Measurements from ENCODE around the gene PAFAH1B1. TPM values are rescaled to one million over a fixed set of nuclear protein-coding genes. Genes with fewer than 3 reads are reported as not detected.
A peak's percentile ranks its signal among the peaks of the same experiment; 100 is the strongest.

The PAFAH1B1 gene
- total RNA-seq, 4 donors from 2014 or later = 86.5 to 119 (median 102) TPM

DNA sequence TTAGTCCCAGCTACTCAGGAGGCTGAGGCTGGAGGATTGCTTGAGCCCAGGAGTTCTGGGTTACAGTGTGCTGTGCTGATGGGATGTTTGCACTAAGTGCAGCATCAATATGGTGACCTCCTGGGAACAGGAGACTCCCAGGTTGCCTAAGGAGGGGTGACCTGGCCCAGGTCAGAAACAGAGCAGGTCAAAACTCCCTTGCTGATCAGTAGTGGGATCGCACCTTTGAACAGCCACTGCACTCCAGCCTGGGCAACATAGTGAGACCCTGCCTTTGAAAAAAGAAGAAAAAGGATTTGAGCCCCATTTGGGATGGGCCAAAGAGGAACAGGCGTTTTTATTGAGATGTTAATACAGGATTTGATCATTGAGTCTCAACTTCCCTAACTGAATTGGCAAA, 87.5 kb downstream of the PAFAH1B1 start:
- intact Hi-C loops (cut with DNase I) = loop anchor here (10.0 kb wide), 1 partner anchor 166 kb away; the partner anchor contains the start of gene METTL16
- Histone ChIP-seq H3K27ac (replicated peaks in 1 of 4) (no peak overlapping the region), H3K9me3 (no peaks in the 10 kb centered on the region), H3K27me3 (no peaks in the 10 kb centered on the region), H3K4me3 (no peak overlapping the region), H3K4me1 (peaks cover 0 to 15% (median 12%) of the 10 kb centered on the region in 4 donors), H3K36me3 (peaks cover 41 to 87% (median 74%) of the 10 kb centered on the region in 4 donors)
- TF ChIP-seq POLR2AphosphoS5 (IDR thresholded peaks at IDR 0.05) = no peak
- no peak for TF ChIP-seq POLR2A (IDR thresholded peaks at IDR 0.05; ENCODE audit: low read depth)
- DNase-seq (ENCODE audit: extremely low spot score) = no peak
- WGBS = 100% methylated on average over 2 of the region's 2 CpGs

- Histone ChIP-seq H3K27me3 (no peaks in the 10 kb centered on the region), H3K36me3 (peaks cover 37 to 80% (median 68%) of the 10 kb centered on the region in 4 donors), H3K27ac (replicated peaks in 1 of 4) (no peak overlapping the region), H3K9me3 (no peaks in the 10 kb centered on the region), H3K4me3 (no peak overlapping the region), H3K4me1 (peaks cover 5 to 22% (median 19%) of the 10 kb centered on the region in 4 donors)
- intact Hi-C loops (cut with DNase I) = loop anchor here (10.0 kb wide), 1 partner anchor 167 kb away; the partner anchor contains the start of gene METTL16
- 86% methylated on average over 7 of the region's 7 CpGs for WGBS
- no peak for DNase-seq (ENCODE audit: extremely low spot score)
- TF ChIP-seq POLR2A (IDR thresholded peaks at IDR 0.05; ENCODE audit: low read depth) (no peak), POLR2AphosphoS5 (IDR thresholded peaks at IDR 0.05) (no peak), EP300 (IDR thresholded peaks at IDR 0.05) (no peak)
- TF ChIP-seq, protein P1, sequence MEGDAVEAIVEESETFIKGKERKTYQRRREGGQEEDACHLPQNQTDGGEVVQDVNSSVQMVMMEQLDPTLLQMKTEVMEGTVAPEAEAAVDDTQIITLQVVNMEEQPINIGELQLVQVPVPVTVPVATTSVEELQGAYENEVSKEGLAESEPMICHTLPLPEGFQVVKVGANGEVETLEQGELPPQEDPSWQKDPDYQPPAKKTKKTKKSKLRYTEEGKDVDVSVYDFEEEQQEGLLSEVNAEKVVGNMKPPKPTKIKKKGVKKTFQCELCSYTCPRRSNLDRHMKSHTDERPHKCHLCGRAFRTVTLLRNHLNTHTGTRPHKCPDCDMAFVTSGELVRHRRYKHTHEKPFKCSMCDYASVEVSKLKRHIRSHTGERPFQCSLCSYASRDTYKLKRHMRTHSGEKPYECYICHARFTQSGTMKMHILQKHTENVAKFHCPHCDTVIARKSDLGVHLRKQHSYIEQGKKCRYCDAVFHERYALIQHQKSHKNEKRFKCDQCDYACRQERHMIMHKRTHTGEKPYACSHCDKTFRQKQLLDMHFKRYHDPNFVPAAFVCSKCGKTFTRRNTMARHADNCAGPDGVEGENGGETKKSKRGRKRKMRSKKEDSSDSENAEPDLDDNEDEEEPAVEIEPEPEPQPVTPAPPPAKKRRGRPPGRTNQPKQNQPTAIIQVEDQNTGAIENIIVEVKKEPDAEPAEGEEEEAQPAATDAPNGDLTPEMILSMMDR (IDR thresholded peaks at IDR 0.05) = no peak
Measured at GRCh38 chr17:2681650-2682049, 88.2 kb downstream of the PAFAH1B1 start.

DNA sequence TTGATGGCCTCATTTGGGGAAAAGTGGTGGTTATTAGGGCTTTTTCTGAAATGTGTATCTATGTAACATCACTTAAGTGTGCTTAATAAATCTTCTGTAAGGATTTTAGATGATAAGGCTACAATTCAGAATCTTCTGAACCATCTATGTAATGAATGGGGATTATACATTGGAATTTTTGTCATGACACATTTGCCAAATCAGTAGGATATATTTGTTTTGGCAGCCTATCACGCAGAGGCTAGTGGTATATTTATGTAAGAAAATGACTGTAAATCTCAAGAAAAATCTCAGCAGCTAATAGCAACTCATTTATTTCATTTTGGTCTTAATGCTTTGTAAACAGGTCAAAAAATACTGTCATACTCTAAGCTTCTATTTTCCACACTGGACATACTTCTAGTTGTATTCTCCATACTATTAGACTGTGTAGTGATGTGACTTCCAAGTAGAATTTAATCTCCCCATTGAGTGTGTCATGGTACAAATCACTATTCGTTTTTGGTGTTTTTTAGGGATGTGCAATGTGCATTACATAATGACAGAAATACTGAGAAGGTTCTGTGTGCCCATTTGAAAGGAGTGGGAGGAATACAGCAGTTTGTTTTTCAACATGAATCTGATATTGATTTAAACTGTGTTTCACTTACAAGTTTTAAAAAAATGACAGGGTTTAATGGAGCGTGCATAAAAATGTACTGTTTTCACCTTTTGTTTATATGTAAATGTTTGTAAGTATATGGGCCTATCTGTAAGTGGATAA, 88.9 kb downstream of the PAFAH1B1 start:
- TF ChIP-seq POLR2AphosphoS5 (IDR thresholded peaks at IDR 0.05) = no peak
- peaks cover 37 to 73% (median 63%) of the 10 kb centered on the region in 4 donors for H3K36me3 ChIP-seq
- intact Hi-C loops (cut with DNase I) = loop anchor here (10.0 kb wide), 1 partner anchor 168 kb away; the partner anchor contains the start of gene METTL16
- H3K9me3 ChIP-seq = no peaks in the 10 kb centered on the region
- H3K4me1 ChIP-seq = peaks cover 12 to 29% (median 26%) of the 10 kb centered on the region in 4 donors
- no peaks in the 10 kb centered on the region for H3K27me3 ChIP-seq
- DNase-seq (ENCODE audit: extremely low spot score) = no peak
- 65% methylated on average over 3 of the region's 3 CpGs for WGBS
- H3K27ac ChIP-seq (replicated peaks in 1 of 4) = no peak overlapping the region
- no peak overlapping the region for H3K4me3 ChIP-seq

- H3K27ac ChIP-seq (replicated peaks in 1 of 4) = no peak overlapping the region
- intact Hi-C loops (cut with DNase I) = loop anchor here (10.0 kb wide), 1 partner anchor 169 kb away; the partner anchor contains the start of gene METTL16
- WGBS = 59% methylated on average over 8 of the region's 8 CpGs
- no peak overlapping the region for H3K4me3 ChIP-seq
- H3K9me3 ChIP-seq = no peaks in the 10 kb centered on the region
- peak in 1 of 2 donors; percentile 11 for TF ChIP-seq POLR2AphosphoS5 (IDR thresholded peaks at IDR 0.05)
- TF ChIP-seq EP300 (IDR thresholded peaks at IDR 0.05) = no peak
- H3K27me3 ChIP-seq = no peaks in the 10 kb centered on the region
- DNase-seq (ENCODE audit: extremely low spot score) = no peak
- H3K36me3 ChIP-seq = peaks cover 28 to 58% (median 47%) of the 10 kb centered on the region in 4 donors
- H3K4me1 ChIP-seq = peaks cover 28 to 44% (median 41%) of the 10 kb centered on the region in 4 donors
Measured at GRCh38 chr17:2683912-2684311, 90.5 kb downstream of the PAFAH1B1 start.

GRCh38 chr17:2684549-2684948, 91.1 kb downstream of the PAFAH1B1 start:
- WGBS = 94% methylated on average over 18 of the region's 18 CpGs
- Histone ChIP-seq H3K36me3 (peaks cover 28 to 59% (median 46%) of the 10 kb centered on the region in 4 donors), H3K4me1 (peaks cover 34 to 51% (median 48%) of the 10 kb centered on the region in 4 donors), H3K9me3 (no peaks in the 10 kb centered on the region), H3K4me3 (no peak overlapping the region), H3K27ac (replicated peaks in 1 of 4) (no peak overlapping the region), H3K27me3 (no peaks in the 10 kb centered on the region)
- no peak for DNase-seq (ENCODE audit: extremely low spot score)
- intact Hi-C loops (cut with DNase I) = loop anchor here (10.0 kb wide), 1 partner anchor 170 kb away; the partner anchor contains the start of gene METTL16
- TF ChIP-seq POLR2AphosphoS5 (IDR thresholded peaks at IDR 0.05) = no peak
- TF ChIP-seq, protein P1 (IDR thresholded peaks at IDR 0.05) = no peak
- TF ChIP-seq POLR2A (IDR thresholded peaks at IDR 0.05; ENCODE audit: low read depth) = no peak
- no peak for TF ChIP-seq EP300 (IDR thresholded peaks at IDR 0.05)

GRCh38 chr17:2685696-2686095, 92.2 kb downstream of the PAFAH1B1 start:
- Histone ChIP-seq H3K36me3 (peaks cover 19 to 56% (median 44%) of the 10 kb centered on the region in 4 donors), H3K4me3 (no peak overlapping the region), H3K27me3 (no peaks in the 10 kb centered on the region), H3K27ac (replicated peaks in 1 of 4) (peak overlapping the region; percentile 71 to 75 (median 72)), H3K9me3 (no peaks in the 10 kb centered on the region), H3K4me1 (peaks cover 40 to 61% (median 52%) of the 10 kb centered on the region in 4 donors)
- intact Hi-C loops (cut with DNase I) = loop anchor here (5.0 to 10.0 kb wide), 2 partner anchors 93 to 171 kb away; partner anchors contain the start of genes METTL16 and PAFAH1B1
- WGBS = 84% methylated on average over 10 of the region's 15 CpGs
- no peak for DNase-seq (ENCODE audit: extremely low spot score)
- TF ChIP-seq POLR2A (IDR thresholded peaks at IDR 0.05; ENCODE audit: low read depth) = no peak
- TF ChIP-seq, protein P1 (IDR thresholded peaks at IDR 0.05) = no peak
- no peak for TF ChIP-seq POLR2AphosphoS5 (IDR thresholded peaks at IDR 0.05)
- no peak for TF ChIP-seq EP300 (IDR thresholded peaks at IDR 0.05)

Data from esophagus muscularis mucosa (tissue), 4 donors.